Prostate gland (tissue), 2 donors: ENCODE results near the gene BTBD2.

Experiments used
- CTCF ChIP-seq, 4 experiments: fragments of 200-600 bp in 2 of 4; fragments of 450-650 bp in 2 of 4; sonication (generic) in 2 of 4; IDR thresholded peaks; 1 replicate in 3 of 4; 2 replicates in 1 of 4; pipeline ENCODE4 v1.5.1; 2016 to 2019; ENCODE audit warnings: antibody characterized with exemption in 4 of 4, mild to moderate bottlenecking in 2 of 4, moderate library complexity in 2 of 4
- POLR2A ChIP-seq: fragments of 450-650 bp; IDR thresholded peaks from one replicate; pipeline ENCODE4 v1.6.1; 2016; ENCODE audit warnings: antibody characterized with exemption, mild to moderate bottlenecking

DNA sequence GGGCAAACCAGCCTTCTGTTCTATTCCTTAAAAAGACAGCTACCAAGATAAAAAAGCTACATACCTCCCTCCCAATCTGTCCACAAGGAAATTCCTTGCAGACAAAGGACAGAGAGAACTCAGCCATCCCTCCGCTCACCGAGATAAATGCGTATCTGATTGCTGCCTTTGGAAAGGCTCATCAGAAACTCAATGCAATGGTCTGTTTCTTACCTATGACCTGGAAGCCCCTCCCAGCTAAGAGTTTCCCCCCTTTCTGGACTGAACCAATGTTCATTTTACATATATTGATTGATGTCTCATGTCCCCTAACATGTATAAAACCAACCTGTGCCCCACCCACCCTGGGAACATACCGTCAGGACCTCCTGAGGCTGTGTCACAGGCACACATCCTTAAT lies 11.6 kb downstream of the BTBD2 start:
- TF ChIP-seq CTCF (IDR thresholded peaks at IDR 0.05) (no peak), POLR2A (no peak)
